Calu3 (cell line): ENCODE measurements around the gene SORBS2. TPM values are rescaled to one million over a fixed set of nuclear protein-coding genes. Genes with fewer than 3 reads are reported as not detected.

Source experiments
- BruUV-seq: library from RNA; stranded (reverse); fragments of 400-500 nt; replicated peaks from 2 replicates; lab custom pipeline; 2021; lab: Mats Ljungman, UMichigan
- CTCF ChIA-PET: fragments of 300-600 bp; sonication (Branson Sonifier 250); formaldehyde crosslinking; loops from one replicate; lab custom pipeline; 2022; ENCODE audit warnings: antibody characterized with exemption; lab: Charles Lee
- DNase-seq: peaks from one replicate; pipeline ENCODE4 v3.0.0; 2022
- H3K27ac Mint-ChIP-seq: one replicate; pipeline ENCODE4 v1.8.0; 2022; ENCODE audit warnings: mixed read lengths; ENCODE audit not compliant: unreplicated experiment
- H3K27me3 Mint-ChIP-seq: one replicate; pipeline ENCODE4 v1.8.0; 2022; ENCODE audit warnings: mixed read lengths; ENCODE audit not compliant: unreplicated experiment
- H3K36me3 Mint-ChIP-seq: one replicate; pipeline ENCODE4 v1.8.0; 2022; ENCODE audit warnings: mild to moderate bottlenecking, moderate library complexity, mixed read lengths; ENCODE audit not compliant: insufficient read depth, unreplicated experiment
- H3K4me1 Mint-ChIP-seq: one replicate; pipeline ENCODE4 v1.8.0; 2022; ENCODE audit warnings: mild to moderate bottlenecking, low read depth, mixed read lengths; ENCODE audit not compliant: unreplicated experiment
- H3K4me3 Mint-ChIP-seq: one replicate; pipeline ENCODE4 v1.8.0; 2022; ENCODE audit warnings: mild to moderate bottlenecking, low read depth, moderate library complexity, mixed read lengths; ENCODE audit not compliant: unreplicated experiment
- H3K9me3 Mint-ChIP-seq: one replicate; pipeline ENCODE4 v1.8.0; 2022; ENCODE audit warnings: low read depth, mixed read lengths; ENCODE audit not compliant: unreplicated experiment
- intact Hi-C: fragments of 100-400 bp; cut with micrococcal nuclease; formaldehyde crosslinking; loops from one replicate; pipeline ENCODE4 v1.10.0; 2022; ENCODE audit not compliant: unreplicated experiment
- total RNA-seq: library from RNA; stranded (reverse); gene quantifications from 2 replicates; pipeline ENCODE4 v1.2.3, GENCODE V29; 2022
- TF ChIP-seq, protein P1 (sequence below): fragments of 200-600 bp; IDR thresholded peaks from one replicate; pipeline ENCODE4 v1.8.0; 2022; ENCODE audit warnings: antibody characterized with exemption; ENCODE audit not compliant: unreplicated experiment

SORBS2 gene
- total RNA-seq, 1 experiment from 2014 or later: 52.8 TPM

DNA sequence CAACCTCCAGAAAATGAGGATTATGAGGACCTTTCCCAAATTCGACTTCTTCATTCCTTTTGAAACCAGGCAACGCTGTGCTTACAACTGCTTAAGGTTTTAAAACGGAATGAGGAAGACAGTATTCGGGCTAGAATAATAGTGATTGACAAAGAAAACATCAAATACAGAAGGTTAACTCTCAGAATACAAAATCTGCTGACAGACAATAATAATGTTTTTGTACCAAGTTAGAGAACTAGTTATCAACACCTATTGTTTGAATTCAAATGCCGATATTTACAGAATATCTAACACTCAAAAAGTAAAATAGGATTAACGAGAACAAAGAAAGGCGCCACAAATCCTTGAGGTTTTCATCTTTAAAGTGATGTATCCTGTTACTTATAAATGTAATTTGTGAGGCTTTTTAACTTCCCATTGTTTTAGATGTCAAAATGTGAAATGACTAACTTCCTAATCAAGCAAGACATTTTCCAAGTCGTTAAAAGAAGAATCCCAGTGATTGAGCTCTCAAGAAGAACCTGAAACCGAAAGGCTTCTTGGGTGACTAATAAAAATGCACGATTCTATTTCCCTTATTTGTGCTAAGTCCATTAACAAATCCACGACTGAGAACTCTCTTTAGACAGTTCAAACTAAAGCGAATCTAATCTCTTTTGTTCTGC is 118.3 kb downstream of the SORBS2 start:
- no peaks in the 10 kb centered on the region for H3K27me3 Mint-ChIP-seq
- no peak for DNase-seq
- intact Hi-C loops: no loop called here
- no peaks in the 10 kb centered on the region for H3K4me1 Mint-ChIP-seq
- TF ChIP-seq, protein P1, sequence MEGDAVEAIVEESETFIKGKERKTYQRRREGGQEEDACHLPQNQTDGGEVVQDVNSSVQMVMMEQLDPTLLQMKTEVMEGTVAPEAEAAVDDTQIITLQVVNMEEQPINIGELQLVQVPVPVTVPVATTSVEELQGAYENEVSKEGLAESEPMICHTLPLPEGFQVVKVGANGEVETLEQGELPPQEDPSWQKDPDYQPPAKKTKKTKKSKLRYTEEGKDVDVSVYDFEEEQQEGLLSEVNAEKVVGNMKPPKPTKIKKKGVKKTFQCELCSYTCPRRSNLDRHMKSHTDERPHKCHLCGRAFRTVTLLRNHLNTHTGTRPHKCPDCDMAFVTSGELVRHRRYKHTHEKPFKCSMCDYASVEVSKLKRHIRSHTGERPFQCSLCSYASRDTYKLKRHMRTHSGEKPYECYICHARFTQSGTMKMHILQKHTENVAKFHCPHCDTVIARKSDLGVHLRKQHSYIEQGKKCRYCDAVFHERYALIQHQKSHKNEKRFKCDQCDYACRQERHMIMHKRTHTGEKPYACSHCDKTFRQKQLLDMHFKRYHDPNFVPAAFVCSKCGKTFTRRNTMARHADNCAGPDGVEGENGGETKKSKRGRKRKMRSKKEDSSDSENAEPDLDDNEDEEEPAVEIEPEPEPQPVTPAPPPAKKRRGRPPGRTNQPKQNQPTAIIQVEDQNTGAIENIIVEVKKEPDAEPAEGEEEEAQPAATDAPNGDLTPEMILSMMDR: no peak
- CTCF ChIA-PET: no interaction called here
- no peaks in the 10 kb centered on the region for H3K9me3 Mint-ChIP-seq
- H3K4me3 Mint-ChIP-seq: no peak overlapping the region
- BruUV-seq: no TSS peak
- H3K36me3 Mint-ChIP-seq: no peaks in the 10 kb centered on the region
- H3K27ac Mint-ChIP-seq: no peak overlapping the region

DNA sequence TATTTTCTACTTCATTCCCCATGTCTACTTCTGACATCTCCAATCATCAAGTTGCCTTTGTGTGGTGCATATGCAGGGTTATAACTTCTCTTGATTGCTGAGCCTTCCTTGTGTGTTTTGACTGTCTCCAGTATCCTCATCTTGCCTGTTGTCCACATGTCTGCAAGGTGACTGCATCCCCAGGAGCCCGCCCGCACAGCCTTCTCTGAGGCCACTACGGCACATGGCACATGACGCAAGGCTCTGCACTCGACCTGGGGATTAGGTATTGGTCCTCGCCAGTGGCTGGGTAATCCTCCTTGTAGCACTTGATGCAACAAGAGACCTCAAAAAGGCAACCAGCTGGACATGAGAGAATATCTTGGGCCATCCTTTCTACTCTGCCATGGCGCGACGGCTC is 122.6 kb downstream of the SORBS2 start:
- CTCF ChIA-PET: no interaction called here
- no TSS peak for BruUV-seq
- Mint-ChIP-seq H3K27me3 (no peaks in the 10 kb centered on the region), H3K4me3 (no peak overlapping the region), H3K9me3 (no peaks in the 10 kb centered on the region), H3K36me3 (no peaks in the 10 kb centered on the region), H3K27ac (no peak overlapping the region), H3K4me1 (no peaks in the 10 kb centered on the region)
- no peak for DNase-seq
- intact Hi-C loops: no loop called here
- TF ChIP-seq, protein P1: no peak

DNA sequence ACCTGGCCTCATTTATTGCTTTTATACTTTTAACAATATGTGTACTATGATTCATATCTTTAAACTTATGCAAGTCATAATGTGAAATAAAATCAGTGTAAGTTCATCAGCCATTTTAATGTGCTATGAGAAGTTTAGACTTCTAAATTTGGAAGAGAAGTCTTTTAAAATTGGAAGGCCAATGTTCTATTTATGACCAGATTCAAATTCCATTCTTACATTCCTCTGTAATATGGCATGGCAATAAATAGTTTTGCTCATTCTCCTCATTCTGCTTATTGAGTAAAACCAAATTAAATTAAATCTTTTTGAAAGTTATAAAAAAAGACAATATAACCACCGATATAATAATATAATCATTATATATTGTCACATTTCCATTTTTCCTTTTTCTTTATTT is 126.2 kb downstream of the SORBS2 start:
- intact Hi-C loops: no loop called here
- BruUV-seq: no TSS peak
- CTCF ChIA-PET: no interaction called here
- Mint-ChIP-seq H3K27me3 (no peaks in the 10 kb centered on the region), H3K9me3 (no peaks in the 10 kb centered on the region), H3K27ac (no peak overlapping the region), H3K36me3 (no peaks in the 10 kb centered on the region), H3K4me1 (no peaks in the 10 kb centered on the region), H3K4me3 (no peak overlapping the region)
- TF ChIP-seq, protein P1: no peak
- DNase-seq: no peak

DNA sequence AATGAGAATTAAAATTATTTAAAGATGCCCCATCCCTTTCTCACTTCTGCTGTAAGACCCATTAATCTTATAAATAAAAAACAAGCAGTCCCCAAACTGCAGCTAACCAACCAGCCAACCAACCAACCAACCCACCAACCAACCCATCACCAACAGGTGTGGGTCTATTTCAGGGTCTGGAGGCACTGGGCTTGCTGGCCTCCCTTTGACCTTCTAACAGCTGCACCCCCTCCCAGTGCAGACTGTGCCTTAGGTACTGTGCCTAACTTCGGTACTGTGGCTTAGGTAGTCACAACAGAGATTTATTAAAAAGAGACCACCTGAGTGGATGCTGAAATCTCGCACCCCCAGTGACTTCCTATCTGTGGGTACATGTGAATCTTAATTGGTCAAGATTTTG is 128.1 kb downstream of the SORBS2 start:
- no peak overlapping the region for H3K4me3 Mint-ChIP-seq
- H3K9me3 Mint-ChIP-seq: no peaks in the 10 kb centered on the region
- no peaks in the 10 kb centered on the region for H3K4me1 Mint-ChIP-seq
- intact Hi-C loops: no loop called here
- H3K36me3 Mint-ChIP-seq: no peaks in the 10 kb centered on the region
- H3K27ac Mint-ChIP-seq: no peak overlapping the region
- no TSS peak for BruUV-seq
- TF ChIP-seq, protein P1: no peak
- CTCF ChIA-PET: no interaction called here
- DNase-seq: no peak
- H3K27me3 Mint-ChIP-seq: no peaks in the 10 kb centered on the region
